ENCODE measurements around the gene FGD3.

Gene FGD3

DNA sequence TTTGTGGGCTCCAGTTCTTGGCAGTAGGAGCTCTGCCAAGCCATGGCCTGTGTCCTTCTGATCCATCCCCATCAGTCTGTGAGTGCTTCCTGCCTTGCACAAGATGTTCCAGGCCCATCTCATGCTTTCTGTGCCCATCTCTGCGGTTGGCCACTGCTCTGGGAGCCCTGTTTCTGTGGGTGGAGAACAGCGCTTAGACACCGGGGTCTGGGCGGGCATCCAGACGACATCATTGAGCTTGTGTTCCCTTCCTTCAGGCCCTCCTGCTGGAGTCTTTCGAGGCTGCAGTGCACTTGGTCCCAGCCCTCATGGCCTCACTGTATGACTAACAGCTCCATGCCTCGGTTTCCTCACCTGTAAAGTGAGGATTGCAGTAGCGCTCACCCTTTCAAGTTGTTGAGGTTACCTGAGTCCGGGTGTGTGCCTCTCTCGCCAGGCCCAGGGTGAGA is 133.8 kb downstream of the FGD3 start:
- no peak overlapping the region for H3K27ac ChIP-seq
- TF ChIP-seq ZFX (IDR thresholded peaks at IDR 0.05), result no peak
- TF ChIP-seq, protein P1, sequence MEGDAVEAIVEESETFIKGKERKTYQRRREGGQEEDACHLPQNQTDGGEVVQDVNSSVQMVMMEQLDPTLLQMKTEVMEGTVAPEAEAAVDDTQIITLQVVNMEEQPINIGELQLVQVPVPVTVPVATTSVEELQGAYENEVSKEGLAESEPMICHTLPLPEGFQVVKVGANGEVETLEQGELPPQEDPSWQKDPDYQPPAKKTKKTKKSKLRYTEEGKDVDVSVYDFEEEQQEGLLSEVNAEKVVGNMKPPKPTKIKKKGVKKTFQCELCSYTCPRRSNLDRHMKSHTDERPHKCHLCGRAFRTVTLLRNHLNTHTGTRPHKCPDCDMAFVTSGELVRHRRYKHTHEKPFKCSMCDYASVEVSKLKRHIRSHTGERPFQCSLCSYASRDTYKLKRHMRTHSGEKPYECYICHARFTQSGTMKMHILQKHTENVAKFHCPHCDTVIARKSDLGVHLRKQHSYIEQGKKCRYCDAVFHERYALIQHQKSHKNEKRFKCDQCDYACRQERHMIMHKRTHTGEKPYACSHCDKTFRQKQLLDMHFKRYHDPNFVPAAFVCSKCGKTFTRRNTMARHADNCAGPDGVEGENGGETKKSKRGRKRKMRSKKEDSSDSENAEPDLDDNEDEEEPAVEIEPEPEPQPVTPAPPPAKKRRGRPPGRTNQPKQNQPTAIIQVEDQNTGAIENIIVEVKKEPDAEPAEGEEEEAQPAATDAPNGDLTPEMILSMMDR (conservative IDR thresholded peaks at IDR 0.05), result no peak

DNA sequence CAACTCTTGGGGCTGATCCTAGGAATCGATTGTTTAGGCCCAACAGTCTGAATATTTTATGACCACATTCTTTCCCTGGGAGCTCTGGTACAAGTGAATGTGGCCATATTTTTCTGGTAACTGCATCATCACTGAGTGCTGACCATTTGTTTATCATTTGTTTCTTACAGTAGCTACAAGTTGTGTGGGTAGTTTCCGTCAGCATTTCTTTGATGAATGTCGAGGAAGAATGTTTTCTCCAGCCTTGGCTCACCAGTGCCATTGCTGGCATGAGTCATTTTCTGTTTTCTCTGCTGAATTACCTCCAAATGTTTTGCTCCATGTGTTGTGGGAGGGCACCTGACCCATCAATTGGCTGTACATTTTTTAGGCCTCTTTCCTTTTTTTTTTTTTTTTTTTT is 134.6 kb downstream of the FGD3 start:
- TF ChIP-seq ZFX (IDR thresholded peaks at IDR 0.05), result no peak
- TF ChIP-seq, protein P1 (conservative IDR thresholded peaks at IDR 0.05), result no peak
- H3K27ac ChIP-seq, result no peak overlapping the region

DNA sequence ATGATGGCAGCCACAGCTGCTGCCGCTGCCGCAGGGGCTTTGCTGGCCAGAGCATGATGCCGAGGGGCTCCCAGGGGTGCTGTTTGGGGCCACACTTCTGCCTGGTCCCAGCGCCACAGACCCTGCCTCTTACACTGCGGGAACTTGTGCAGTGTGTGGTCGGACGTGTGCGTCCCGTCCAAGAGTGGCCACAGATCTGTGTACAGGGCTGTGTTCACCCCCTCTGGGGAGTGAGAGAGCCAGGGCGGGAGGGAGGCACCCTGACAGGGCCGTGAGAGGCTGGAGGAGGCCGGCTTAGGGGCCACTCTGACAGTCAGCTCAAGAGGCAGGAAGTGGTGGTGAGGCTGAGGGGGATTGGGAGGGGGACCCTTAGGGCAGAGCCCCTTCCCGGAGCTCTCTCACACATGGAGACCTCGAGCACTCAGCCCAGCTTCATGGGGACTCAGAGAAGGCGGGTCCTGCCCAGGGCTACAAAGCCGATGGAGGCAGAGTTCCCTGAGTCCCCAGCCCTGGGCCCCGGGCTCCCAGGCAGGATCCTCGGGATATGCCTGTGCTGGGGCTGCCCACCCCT is 135.6 kb downstream of the FGD3 start:
- H3K27ac ChIP-seq, result no peak overlapping the region
- no peak for TF ChIP-seq ZFX (IDR thresholded peaks at IDR 0.05)
- TF ChIP-seq, protein P1 (conservative IDR thresholded peaks at IDR 0.05), result no peak

DNA sequence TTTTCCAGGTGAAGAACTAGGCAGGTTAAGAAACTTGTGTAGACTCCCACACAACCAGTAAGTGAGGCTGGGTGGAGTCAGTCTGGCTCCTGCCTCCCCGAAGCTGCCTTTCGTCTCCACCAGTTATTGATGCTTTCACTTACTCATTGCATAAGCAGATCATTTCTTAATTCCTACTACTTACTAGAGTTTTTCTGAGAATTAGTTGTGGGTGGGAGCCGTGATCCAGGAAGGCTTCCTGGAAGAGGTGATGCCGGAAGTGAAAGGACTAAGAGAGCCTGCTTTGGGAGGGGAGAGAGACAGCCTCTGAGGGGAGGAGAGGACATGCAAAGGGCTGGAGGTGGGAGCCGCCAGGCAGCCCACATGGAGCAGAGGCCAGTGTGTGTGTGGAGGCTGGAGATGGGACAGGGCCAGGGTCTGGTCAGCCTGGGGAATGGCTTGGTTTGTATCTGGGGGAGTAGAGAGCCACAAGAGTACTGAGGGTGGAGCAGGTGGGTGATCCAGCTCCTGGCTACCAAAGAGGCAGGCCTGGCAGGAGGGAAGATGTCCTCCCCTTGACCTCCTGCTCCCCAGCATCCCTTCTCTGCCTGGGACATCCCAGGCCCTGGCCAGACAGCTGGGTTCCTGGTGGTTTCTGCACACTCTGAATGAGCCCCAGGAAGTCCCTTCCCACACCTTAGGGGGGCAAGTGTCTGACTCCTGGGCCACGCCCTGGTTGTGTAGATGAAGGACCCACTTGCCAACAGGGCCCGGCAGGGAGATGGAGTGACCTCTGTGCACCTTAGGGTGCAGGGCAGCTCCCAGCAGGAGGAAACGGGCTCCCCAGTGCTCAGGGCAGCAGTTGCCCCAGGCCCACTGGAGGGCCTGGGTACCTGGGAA is 136.5 kb downstream of the FGD3 start:
- TF ChIP-seq, protein P1 (conservative IDR thresholded peaks at IDR 0.05), result no peak
- TF ChIP-seq ZFX (IDR thresholded peaks at IDR 0.05), result no peak

DNA sequence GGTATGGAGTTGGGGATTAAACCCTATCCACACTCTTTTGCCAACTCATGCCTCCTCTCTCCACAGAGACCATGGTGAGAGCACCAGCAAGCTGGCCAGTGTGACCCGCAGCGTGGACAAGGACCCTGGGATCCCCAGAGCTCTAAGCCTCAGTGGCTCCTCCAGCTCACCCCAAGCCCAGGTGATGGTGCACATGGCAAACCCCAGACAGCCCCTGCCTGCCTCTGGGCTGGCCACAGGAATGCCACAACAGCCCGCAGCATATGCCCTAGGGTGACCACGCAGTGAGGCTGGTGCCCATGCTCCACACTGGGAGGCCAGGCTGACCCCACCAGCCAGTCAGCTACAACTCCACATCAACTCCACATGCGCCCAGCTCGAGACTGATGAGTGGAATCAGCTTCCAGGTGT is 137.2 kb downstream of the FGD3 start:
- TF ChIP-seq, protein P1 (conservative IDR thresholded peaks at IDR 0.05), result no peak
- no peak for TF ChIP-seq ZFX (IDR thresholded peaks at IDR 0.05)
- no peak overlapping the region for H3K27ac ChIP-seq

More for the DNA sequence above, 136.5 kb downstream of the FGD3 start:
- H3K27ac ChIP-seq, result no peak overlapping the region

DNA sequence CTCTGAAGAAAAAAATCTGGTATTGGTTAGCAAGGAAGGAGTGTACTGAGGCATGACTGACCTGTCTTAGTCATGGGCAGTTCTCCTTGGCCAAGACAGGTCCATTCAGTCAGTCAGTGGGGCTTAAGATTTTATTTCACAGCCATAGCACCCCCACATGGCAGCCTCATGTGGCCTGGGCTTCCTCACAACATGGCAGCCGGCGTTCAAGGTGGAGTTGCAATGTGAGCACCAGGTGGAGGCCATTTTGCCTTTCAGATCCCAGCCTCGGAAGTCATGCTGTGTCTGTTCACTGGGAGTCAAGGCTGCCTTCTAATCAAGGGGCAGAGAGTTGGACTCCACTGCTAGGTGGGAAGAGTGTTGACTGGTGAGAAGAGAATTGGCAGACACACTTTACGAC is 138.4 kb downstream of the FGD3 start:
- TF ChIP-seq ZFX (IDR thresholded peaks at IDR 0.05), result no peak
- TF ChIP-seq, protein P1 (conservative IDR thresholded peaks at IDR 0.05), result no peak
- no peak overlapping the region for H3K27ac ChIP-seq

Measured in C4-2B (cell line).